Activated B cell treated with CpG ODN at 0.5 μM for 24 hours (primary cell): ENCODE measurements around the gene ARHGAP10. TPM values are rescaled to one million over a fixed set of nuclear protein-coding genes. Genes with fewer than 3 reads are reported as not detected.

Source experiments
- ATAC-seq: fragments of 200-7000 bp; cut with Tn5 transposase; one replicate; pipeline ENCODE4 v1.10.0; 2021; ENCODE audit warnings: low read depth, mild to moderate bottlenecking, moderate library complexity
- CTCF ChIA-PET: fragments of 350-600 bp; sonication (Branson Sonifier 250); formaldehyde crosslinking; loops from one replicate; lab custom pipeline; 2021; ENCODE audit warnings: antibody characterized with exemption; lab: Charles Lee
- POLR2A ChIA-PET: fragments of 350-600 bp; sonication (Branson Sonifier 250); formaldehyde crosslinking; loops from one replicate; lab custom pipeline; 2021; ENCODE audit warnings: antibody characterized with exemption; lab: Charles Lee
- DNase-seq: peaks from one replicate; pipeline ENCODE4 v3.0.0; 2022
- H3K27ac Mint-ChIP-seq: one replicate; pipeline ENCODE4 v1.8.0; 2020; ENCODE audit warnings: mixed read lengths
- H3K27me3 Mint-ChIP-seq: one replicate; pipeline ENCODE4 v1.8.0; 2021; ENCODE audit warnings: mixed read lengths
- H3K36me3 Mint-ChIP-seq: one replicate; pipeline ENCODE4 v1.8.0; 2021; ENCODE audit warnings: low read depth, mixed read lengths
- H3K4me1 Mint-ChIP-seq: one replicate; pipeline ENCODE4 v1.8.0; 2021; ENCODE audit warnings: mixed read lengths
- H3K4me3 Mint-ChIP-seq: one replicate; pipeline ENCODE4 v1.8.0; 2020; ENCODE audit warnings: mild to moderate bottlenecking, mixed read lengths
- H3K9me3 Mint-ChIP-seq: one replicate; pipeline ENCODE4 v1.8.0; 2020; ENCODE audit warnings: mixed read lengths
- intact Hi-C: fragments of 100-400 bp; cut with micrococcal nuclease; formaldehyde crosslinking; loops from one replicate; pipeline ENCODE4 v1.15.1; 2024
- total RNA-seq: library from RNA; stranded (reverse); gene quantifications from 2 replicates; pipeline ENCODE4 v1.2.3, GENCODE V29; 2022
- TF ChIP-seq, protein P1 (sequence below): fragments of 200-600 bp; IDR thresholded peaks from one replicate; pipeline ENCODE4 v1.8.0; 2022; ENCODE audit warnings: antibody characterized with exemption, mild to moderate bottlenecking

Gene ARHGAP10
- total RNA-seq, 1 donor from 2014 or later: 0.60 TPM

DNA sequence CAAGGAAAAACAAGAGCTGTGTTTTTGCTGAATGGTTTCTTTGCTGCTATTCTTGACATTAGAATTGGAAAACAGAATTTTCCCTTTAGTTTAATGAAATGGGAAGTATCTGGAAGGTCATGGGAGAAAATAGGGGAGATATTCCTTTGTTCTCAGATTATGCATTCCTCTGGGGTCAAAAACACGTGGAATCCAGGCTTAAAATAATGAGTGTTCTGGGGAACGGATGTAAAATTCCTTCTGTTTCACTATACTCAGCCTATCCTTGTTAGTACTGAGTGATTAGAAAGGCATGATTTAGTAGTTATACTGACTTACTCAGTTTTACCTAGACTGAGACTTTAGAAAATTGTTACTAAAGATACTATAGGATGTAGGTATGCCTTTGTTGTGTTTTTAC is 107.3 kb downstream of the ARHGAP10 start:
- intact Hi-C loops: no loop called here
- Mint-ChIP-seq H3K4me1 (no peaks in the 10 kb centered on the region), H3K4me3 (no peak overlapping the region), H3K27ac (no peak overlapping the region), H3K9me3 (no peaks in the 10 kb centered on the region), H3K27me3 (no peaks in the 10 kb centered on the region), H3K36me3 (no peaks in the 10 kb centered on the region)
- no peak for DNase-seq
- POLR2A ChIA-PET: no interaction called here
- TF ChIP-seq, protein P1, sequence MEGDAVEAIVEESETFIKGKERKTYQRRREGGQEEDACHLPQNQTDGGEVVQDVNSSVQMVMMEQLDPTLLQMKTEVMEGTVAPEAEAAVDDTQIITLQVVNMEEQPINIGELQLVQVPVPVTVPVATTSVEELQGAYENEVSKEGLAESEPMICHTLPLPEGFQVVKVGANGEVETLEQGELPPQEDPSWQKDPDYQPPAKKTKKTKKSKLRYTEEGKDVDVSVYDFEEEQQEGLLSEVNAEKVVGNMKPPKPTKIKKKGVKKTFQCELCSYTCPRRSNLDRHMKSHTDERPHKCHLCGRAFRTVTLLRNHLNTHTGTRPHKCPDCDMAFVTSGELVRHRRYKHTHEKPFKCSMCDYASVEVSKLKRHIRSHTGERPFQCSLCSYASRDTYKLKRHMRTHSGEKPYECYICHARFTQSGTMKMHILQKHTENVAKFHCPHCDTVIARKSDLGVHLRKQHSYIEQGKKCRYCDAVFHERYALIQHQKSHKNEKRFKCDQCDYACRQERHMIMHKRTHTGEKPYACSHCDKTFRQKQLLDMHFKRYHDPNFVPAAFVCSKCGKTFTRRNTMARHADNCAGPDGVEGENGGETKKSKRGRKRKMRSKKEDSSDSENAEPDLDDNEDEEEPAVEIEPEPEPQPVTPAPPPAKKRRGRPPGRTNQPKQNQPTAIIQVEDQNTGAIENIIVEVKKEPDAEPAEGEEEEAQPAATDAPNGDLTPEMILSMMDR: no peak
- CTCF ChIA-PET: interaction anchor here (1.4 kb wide), 1 partner anchor 28 kb away, joined by 4 read pairs; no protein-coding TSS in a partner anchor
- no peak for ATAC-seq

DNA sequence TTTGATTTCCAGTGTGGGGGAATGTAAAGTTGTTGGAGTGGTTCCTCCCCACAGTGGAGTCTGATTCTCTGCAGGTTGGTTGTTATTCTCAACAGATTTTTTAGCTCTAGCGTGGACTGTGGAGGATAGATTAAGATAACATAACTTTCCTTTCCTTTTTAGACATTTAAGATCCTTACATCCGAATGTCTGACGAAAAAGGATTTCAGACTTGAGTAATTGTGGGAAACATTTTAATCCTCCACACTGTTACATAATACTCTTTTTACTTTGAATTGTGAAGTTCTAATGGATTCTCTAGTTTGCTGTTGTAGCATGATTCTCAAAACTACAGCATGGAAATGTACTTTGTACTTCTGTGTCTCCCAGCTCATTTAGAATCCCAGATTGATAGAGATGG is 107.8 kb downstream of the ARHGAP10 start:
- Mint-ChIP-seq H3K4me3 (no peak overlapping the region), H3K27me3 (no peaks in the 10 kb centered on the region), H3K4me1 (no peaks in the 10 kb centered on the region), H3K36me3 (no peaks in the 10 kb centered on the region), H3K27ac (no peak overlapping the region), H3K9me3 (no peaks in the 10 kb centered on the region)
- POLR2A ChIA-PET: no interaction called here
- no peak for ATAC-seq
- intact Hi-C loops: no loop called here
- TF ChIP-seq, protein P1: no peak
- DNase-seq: no peak
- CTCF ChIA-PET: interaction anchor here (0.8 to 1.4 kb wide), 2 partner anchors 27 kb away, joined by 3 to 4 read pairs; no protein-coding TSS in a partner anchor

DNA sequence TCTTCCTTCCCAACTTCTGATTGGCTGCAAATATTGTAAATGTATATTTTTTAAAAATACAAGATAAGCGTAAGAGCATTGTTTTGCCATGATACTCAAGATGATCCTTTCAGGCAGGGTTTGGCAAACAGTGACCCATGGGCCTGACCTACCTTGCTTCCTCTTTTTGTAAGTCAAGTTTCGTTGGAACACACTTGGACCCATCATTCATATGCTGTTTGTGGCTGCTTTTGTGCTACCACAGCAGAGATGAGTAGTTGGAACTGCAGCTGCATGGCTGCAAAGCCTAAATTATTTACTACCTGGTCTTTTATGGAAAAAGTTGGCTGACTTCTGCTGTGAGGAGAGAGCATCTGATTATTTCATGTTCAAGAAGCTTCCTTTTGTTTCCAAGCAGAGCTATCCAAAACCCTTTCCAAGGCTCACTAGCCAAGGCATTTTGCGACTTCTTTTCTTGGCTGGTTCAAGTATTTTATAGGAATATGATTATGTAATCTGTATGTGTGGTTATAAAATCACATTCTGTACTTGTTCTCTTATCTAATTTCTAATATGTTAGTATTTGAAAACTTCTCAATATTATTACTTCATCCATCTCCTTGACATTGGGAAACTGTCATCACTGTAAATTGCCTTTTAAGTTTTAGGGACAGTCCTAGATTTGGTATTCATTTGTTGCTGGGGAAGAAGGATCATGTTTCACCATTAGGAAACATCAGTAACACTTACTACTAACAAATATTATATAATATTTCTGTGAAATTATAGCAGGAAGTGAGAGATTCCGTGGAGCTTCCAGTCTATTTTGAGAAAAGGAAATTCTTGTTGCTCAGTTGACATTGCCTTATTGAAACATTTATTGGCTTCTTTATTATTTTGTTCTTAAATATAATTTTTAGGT is 109.2 kb downstream of the ARHGAP10 start:
- CTCF ChIA-PET: no interaction called here
- H3K4me1 Mint-ChIP-seq: no peaks in the 10 kb centered on the region
- POLR2A ChIA-PET: no interaction called here
- intact Hi-C loops: no loop called here
- no peak overlapping the region for H3K4me3 Mint-ChIP-seq
- TF ChIP-seq, protein P1: no peak
- no peak for DNase-seq
- no peaks in the 10 kb centered on the region for H3K27me3 Mint-ChIP-seq
- no peaks in the 10 kb centered on the region for H3K36me3 Mint-ChIP-seq
- no peak overlapping the region for H3K27ac Mint-ChIP-seq
- ATAC-seq: no peak
- no peaks in the 10 kb centered on the region for H3K9me3 Mint-ChIP-seq

DNA sequence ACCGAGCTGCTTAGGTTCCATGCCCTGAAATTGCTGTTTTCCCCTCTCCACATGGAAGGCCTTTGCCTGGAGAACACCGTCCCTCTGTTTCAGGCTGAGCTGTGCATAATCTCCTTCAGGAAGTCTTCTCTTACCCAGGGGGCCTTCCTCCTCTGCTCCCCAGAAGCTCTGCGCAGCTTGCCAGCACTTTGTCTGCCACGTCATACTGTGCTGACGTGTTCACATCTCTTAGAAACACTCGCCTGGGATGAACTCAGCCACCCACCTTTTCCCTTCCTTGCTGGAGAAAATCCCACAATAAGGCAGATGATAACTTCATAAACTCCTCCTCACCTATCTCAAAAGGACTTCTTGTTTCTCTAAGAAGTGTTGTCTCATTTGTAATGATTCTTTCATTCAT is 110.7 kb downstream of the ARHGAP10 start:
- Mint-ChIP-seq H3K27me3 (no peaks in the 10 kb centered on the region), H3K9me3 (no peaks in the 10 kb centered on the region), H3K27ac (no peak overlapping the region), H3K36me3 (no peaks in the 10 kb centered on the region), H3K4me1 (no peaks in the 10 kb centered on the region), H3K4me3 (no peak overlapping the region)
- CTCF ChIA-PET: no interaction called here
- ATAC-seq: no peak
- no peak for DNase-seq
- POLR2A ChIA-PET: no interaction called here
- TF ChIP-seq, protein P1: no peak
- intact Hi-C loops: no loop called here

DNA sequence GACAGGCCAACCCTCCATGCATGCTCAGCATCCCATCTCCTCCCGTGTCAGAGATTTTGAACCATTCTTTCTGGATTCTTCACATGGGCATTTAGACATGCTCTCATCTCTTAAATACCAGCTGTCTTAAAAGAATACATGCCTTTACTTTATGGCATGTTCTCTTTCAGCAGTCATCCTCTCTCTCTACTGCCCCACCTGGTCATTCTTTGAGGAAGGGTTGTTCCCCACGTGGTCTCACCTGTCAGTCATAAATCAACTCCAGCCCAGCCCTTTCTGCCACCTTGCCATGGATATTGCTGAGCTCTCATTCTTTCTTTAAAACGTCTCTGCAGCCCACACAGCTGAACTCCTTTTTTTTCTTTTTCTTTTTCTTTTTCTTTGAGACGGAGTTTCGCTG is 111.3 kb downstream of the ARHGAP10 start:
- no peaks in the 10 kb centered on the region for H3K9me3 Mint-ChIP-seq
- H3K27ac Mint-ChIP-seq: no peak overlapping the region
- POLR2A ChIA-PET: no interaction called here
- intact Hi-C loops: no loop called here
- ATAC-seq (no peak), DNase-seq (no peak)
- no peaks in the 10 kb centered on the region for H3K36me3 Mint-ChIP-seq
- TF ChIP-seq, protein P1: no peak
- no peak overlapping the region for H3K4me3 Mint-ChIP-seq
- CTCF ChIA-PET: no interaction called here
- H3K4me1 Mint-ChIP-seq: no peaks in the 10 kb centered on the region
- H3K27me3 Mint-ChIP-seq: no peaks in the 10 kb centered on the region
